ENCODE data around the gene ITPK1. TPM values are rescaled to one million over a fixed set of nuclear protein-coding genes. Genes with fewer than 3 reads are reported as not detected.

Gene ITPK1
- total and polyA plus RNA-seq, 10 of the 15 experiments (the other 5 are each of a cell fraction or from before 2014, with no cell fraction given) = 1.3 to 73.2 (median 27.0) TPM

DNA sequence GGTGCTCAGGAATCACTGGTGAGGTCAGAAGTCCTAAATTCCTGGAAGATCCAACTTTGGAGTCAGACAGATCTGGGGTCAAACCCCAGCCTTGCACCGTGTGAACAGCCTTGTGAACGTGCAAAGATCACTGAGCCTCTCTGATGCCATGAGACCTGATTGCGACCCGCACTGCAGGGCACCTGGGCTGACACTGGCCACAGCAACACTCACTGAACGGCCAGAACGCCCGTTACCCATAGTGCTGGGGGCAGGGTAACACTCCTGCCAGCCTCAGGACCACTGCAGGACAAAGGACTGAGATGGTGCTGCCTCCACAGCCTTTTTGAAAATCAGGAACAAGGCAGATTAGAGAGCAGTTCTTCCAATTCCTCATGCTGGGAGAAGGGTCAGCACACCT lies 164.5 kb downstream of the ITPK1 start:
- H3K27me3 ChIP-seq (replicated peaks in 1 of 2; ENCODE audit: control insufficient read depth in 2 of 2, insufficient read depth in 2 of 2, low read length in 1 of 2) = no peaks in the 10 kb centered on the region
- intact Hi-C loops (cut with micrococcal nuclease; ENCODE audit: unreplicated experiment) (loop anchor here (5.0 kb wide), 1 partner anchor 266 kb away; no protein-coding TSS in a partner anchor), in situ Hi-C loops (cut with MboI) (loop anchor here (5.0 kb wide), 1 partner anchor 186 kb away; no protein-coding TSS in a partner anchor)
- ChIA-PET SMC1A (ENCODE audit: uncharacterized antibody, unreplicated experiment) (interaction anchor here (1.1 to 3.5 kb wide), 9 partner anchors 14 to 187 kb away, joined by 3 to 18 read pairs (median 4); no protein-coding TSS in a partner anchor), CTCF (interaction anchor here (0.5 to 5.5 kb wide), 12 partner anchors 12 to 668 kb away, joined by 3 to 47 read pairs (median 6); partner anchors contain the start of genes GON7 and UBR7), RAD21 (ENCODE audit: unreplicated experiment) (interaction anchor here (1.1 to 2.0 kb wide), 6 partner anchors 122 to 191 kb away, joined by 3 to 26 read pairs (median 9); no protein-coding TSS in a partner anchor), POLR2A (no interaction called here)
- H3K27ac ChIP-seq (ENCODE audit: control insufficient read depth, insufficient read depth) = no peak overlapping the region
- no peak for TF ChIP-seq PAX5 (IDR thresholded peaks at IDR 0.05; ENCODE audit: borderline replicate concordance, low read depth, low read length)
- TF ChIP-seq HCFC1 (IDR thresholded peaks at IDR 0.05; ENCODE audit: low read length) = no peak
- TF ChIP-seq CHD2 (IDR thresholded peaks at IDR 0.05; ENCODE audit: borderline replicate concordance, low read depth, low read length) = no peak
- TF ChIP-seq POLR2A (IDR thresholded peaks at IDR 0.05; ENCODE audit: low read depth, low read length) = no peak
- TF ChIP-seq TCF12 (IDR thresholded peaks at IDR 0.05; ENCODE audit: low read depth, low read length) = no peak
- TF ChIP-seq MYC (IDR thresholded peaks at IDR 0.05; ENCODE audit: insufficient read depth, insufficient read length, insufficient replicate concordance, low read length, severe bottlenecking) = no peak
- TF ChIP-seq, protein P1, sequence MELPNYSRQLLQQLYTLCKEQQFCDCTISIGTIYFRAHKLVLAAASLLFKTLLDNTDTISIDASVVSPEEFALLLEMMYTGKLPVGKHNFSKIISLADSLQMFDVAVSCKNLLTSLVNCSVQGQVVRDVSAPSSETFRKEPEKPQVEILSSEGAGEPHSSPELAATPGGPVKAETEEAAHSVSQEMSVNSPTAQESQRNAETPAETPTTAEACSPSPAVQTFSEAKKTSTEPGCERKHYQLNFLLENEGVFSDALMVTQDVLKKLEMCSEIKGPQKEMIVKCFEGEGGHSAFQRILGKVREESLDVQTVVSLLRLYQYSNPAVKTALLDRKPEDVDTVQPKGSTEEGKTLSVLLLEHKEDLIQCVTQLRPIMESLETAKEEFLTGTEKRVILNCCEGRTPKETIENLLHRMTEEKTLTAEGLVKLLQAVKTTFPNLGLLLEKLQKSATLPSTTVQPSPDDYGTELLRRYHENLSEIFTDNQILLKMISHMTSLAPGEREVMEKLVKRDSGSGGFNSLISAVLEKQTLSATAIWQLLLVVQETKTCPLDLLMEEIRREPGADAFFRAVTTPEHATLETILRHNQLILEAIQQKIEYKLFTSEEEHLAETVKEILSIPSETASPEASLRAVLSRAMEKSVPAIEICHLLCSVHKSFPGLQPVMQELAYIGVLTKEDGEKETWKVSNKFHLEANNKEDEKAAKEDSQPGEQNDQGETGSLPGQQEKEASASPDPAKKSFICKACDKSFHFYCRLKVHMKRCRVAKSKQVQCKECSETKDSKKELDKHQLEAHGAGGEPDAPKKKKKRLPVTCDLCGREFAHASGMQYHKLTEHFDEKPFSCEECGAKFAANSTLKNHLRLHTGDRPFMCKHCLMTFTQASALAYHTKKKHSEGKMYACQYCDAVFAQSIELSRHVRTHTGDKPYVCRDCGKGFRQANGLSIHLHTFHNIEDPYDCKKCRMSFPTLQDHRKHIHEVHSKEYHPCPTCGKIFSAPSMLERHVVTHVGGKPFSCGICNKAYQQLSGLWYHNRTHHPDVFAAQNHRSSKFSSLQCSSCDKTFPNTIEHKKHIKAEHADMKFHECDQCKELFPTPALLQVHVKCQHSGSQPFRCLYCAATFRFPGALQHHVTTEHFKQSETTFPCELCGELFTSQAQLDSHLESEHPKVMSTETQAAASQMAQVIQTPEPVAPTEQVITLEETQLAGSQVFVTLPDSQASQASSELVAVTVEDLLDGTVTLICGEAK (IDR thresholded peaks at IDR 0.05; ENCODE audit: borderline replicate concordance) = no peak
- TF ChIP-seq, protein P2, sequence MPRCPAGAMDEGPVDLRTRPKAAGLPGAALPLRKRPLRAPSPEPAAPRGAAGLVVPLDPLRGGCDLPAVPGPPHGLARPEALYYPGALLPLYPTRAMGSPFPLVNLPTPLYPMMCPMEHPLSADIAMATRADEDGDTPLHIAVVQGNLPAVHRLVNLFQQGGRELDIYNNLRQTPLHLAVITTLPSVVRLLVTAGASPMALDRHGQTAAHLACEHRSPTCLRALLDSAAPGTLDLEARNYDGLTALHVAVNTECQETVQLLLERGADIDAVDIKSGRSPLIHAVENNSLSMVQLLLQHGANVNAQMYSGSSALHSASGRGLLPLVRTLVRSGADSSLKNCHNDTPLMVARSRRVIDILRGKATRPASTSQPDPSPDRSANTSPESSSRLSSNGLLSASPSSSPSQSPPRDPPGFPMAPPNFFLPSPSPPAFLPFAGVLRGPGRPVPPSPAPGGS (IDR thresholded peaks at IDR 0.05; ENCODE audit: borderline replicate concordance, insufficient read depth, low read depth, low read length, poor library complexity, severe bottlenecking) = no peak
- H2AFZ ChIP-seq (ENCODE audit: control insufficient read depth, low read depth, low read length) = no peak overlapping the region
- 88% methylated on average over 7 of the region's 7 CpGs for WGBS (ENCODE audit: insufficient coverage, insufficient replicate concordance, low lambda C conversion rate, missing lambda C conversion rate)
- H4K20me1 ChIP-seq (ENCODE audit: control insufficient read depth, insufficient read depth) = no peaks in the 10 kb centered on the region
- H3K9me3 ChIP-seq (replicated peaks; ENCODE audit: control insufficient read depth, insufficient read depth, low read length) = no peaks in the 10 kb centered on the region
- H3K4me1 ChIP-seq (ENCODE audit: control insufficient read depth, insufficient read depth, low read length) = no peaks in the 10 kb centered on the region; the same call in 1 of the 2 replicates
- H3K9ac ChIP-seq (ENCODE audit: control insufficient read depth, insufficient read depth, low read length) = no peak overlapping the region
- FAIRE-seq (no peak), DNase-seq (ENCODE audit: low read depth, low spot score) (no peak), ATAC-seq (no peak)
- no TSS peak for BruUV-seq (replicated peaks)
- H3K79me2 ChIP-seq (ENCODE audit: control insufficient read depth, insufficient read depth, low read length) = no peaks in the 10 kb centered on the region
- H3K36me3 ChIP-seq (ENCODE audit: control insufficient read depth in 2 of 2, insufficient read depth in 2 of 2, low read length in 1 of 2) = peaks cover 7 to 32% of the 10 kb centered on the region in 2 experiments; a peak in 3 of 4 replicates
- H3K4me2 ChIP-seq (ENCODE audit: control insufficient read depth, insufficient read depth) = no peak overlapping the region
- H3K4me3 ChIP-seq = no peak overlapping the region

All from GM12878 (cell line).